BLaER1 treated with 17β-estradiol and CSF1 and Interleukin-3, amounts not matched to agents 10 nM and 100 nM (cell line): ENCODE measurements around the gene HOXB8.

Source experiments
- H3K27ac ChIP-seq, 11 experiments: shearing (Covaris generic); formaldehyde crosslinking; 2 replicates each; pipeline ENCODE4 v1.8.1; 2022
- H3K27me3 ChIP-seq, 11 experiments: shearing (Covaris generic); formaldehyde crosslinking; 2 replicates each; pipeline ENCODE4 v1.8.1; 2022
- H3K36me3 ChIP-seq, 11 experiments: shearing (Covaris generic); formaldehyde crosslinking; 2 replicates each; pipeline ENCODE4 v1.8.1; 2022
- H3K4me1 ChIP-seq, 10 experiments: shearing (Covaris generic); formaldehyde crosslinking; 2 replicates each; pipeline ENCODE4 v1.8.1; 2022
- H3K4me2 ChIP-seq, 11 experiments: shearing (Covaris generic); formaldehyde crosslinking; 2 replicates each; pipeline ENCODE4 v1.8.1; 2022
- H3K4me3 ChIP-seq, 10 experiments: shearing (Covaris generic); formaldehyde crosslinking; 2 replicates each; pipeline ENCODE4 v1.8.1; 2022
- H3K9ac ChIP-seq, 11 experiments: shearing (Covaris generic); formaldehyde crosslinking; 2 replicates each; pipeline ENCODE4 v1.8.1; 2022
- H3K9me3 ChIP-seq, 11 experiments: shearing (Covaris generic); formaldehyde crosslinking; replicated peaks in 1 of 11; 2 replicates each; pipeline ENCODE4 v1.8.1; 2022
- H4K20me1 ChIP-seq, 11 experiments: shearing (Covaris generic); formaldehyde crosslinking; 2 replicates each; pipeline ENCODE4 v1.8.1; 2022
- Cebpa-rat ChIP-seq, 11 experiments: shearing (Covaris generic); IDR thresholded peaks; 2 replicates each; pipeline ENCODE4 v1.8.1; 2022

The HOXB8 gene

DNA sequence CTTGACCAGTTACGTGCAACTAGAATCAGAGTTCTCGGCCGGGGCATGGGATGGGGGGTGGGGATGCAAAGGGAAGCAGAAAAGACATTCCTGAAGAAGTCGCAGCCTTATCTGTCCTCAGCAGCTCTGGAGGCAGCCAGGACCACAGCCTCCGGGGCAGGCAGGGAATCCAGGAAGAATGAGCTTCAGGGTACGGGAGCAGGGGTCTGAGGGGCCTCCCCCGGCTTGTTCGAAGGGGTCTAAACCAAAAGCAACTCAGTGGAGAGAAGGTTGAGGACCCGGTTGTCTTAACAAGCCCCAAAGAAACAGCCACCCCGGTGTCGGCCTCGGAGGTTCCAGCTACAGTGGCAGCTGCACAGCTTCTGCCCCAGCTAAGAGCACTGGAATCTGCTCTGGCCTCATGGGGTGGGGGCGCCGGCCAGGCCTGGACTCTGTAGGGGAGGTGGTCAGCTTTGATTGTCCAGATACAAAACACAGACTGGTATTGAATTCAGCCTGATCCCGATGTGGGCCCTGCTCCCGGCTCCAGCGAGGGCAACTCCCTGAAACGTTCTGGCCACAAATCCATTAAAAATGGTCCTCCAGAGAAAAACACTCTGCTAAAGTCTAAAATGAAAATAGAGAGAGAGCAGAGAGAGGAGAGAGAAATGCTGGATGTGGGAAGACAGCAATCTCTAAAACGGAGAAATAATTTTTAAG is 44.6 kb downstream of the HOXB8 start:
- H3K36me3 ChIP-seq, result no peaks in the 10 kb centered on the region
- no peak overlapping the region for H3K27ac ChIP-seq
- no peaks in the 10 kb centered on the region for H3K9me3 ChIP-seq
- H3K4me2 ChIP-seq, result no peak overlapping the region
- peaks cover 0 to 94% (median 51%) of the 10 kb centered on the region in 11 experiments; a peak in 16 of 22 replicates for H4K20me1 ChIP-seq
- H3K4me1 ChIP-seq, result no peaks in the 10 kb centered on the region
- H3K27me3 ChIP-seq, result peaks cover 100% of the 10 kb centered on the region in 11 experiments
- H3K9ac ChIP-seq, result no peak overlapping the region
- TF ChIP-seq Cebpa-rat (IDR thresholded peaks at IDR 0.05), result no peak
- no peak overlapping the region for H3K4me3 ChIP-seq

GRCh38 chr17:48569674-48570324 is 45.3 kb downstream of the HOXB8 start:
- peaks cover 100% of the 10 kb centered on the region in 11 experiments for H3K27me3 ChIP-seq
- no peaks in the 10 kb centered on the region for H3K9me3 ChIP-seq
- H4K20me1 ChIP-seq, result peaks cover 0 to 94% (median 57%) of the 10 kb centered on the region in 11 experiments; a peak in 16 of 22 replicates
- no peaks in the 10 kb centered on the region for H3K36me3 ChIP-seq
- H3K27ac ChIP-seq, result no peak overlapping the region
- H3K9ac ChIP-seq, result no peak overlapping the region
- H3K4me3 ChIP-seq, result no peak overlapping the region
- H3K4me1 ChIP-seq, result no peaks in the 10 kb centered on the region
- H3K4me2 ChIP-seq, result no peak overlapping the region
- no peak for TF ChIP-seq Cebpa-rat (IDR thresholded peaks at IDR 0.05)

- H3K9ac ChIP-seq, result no peak overlapping the region
- TF ChIP-seq Cebpa-rat (IDR thresholded peaks at IDR 0.05), result no peak
- no peak overlapping the region for H3K4me3 ChIP-seq
- no peak overlapping the region for H3K27ac ChIP-seq
- no peaks in the 10 kb centered on the region for H3K36me3 ChIP-seq
- H3K4me1 ChIP-seq, result no peaks in the 10 kb centered on the region
- H3K9me3 ChIP-seq, result no peaks in the 10 kb centered on the region
- peaks cover 0 to 89% (median 54%) of the 10 kb centered on the region in 11 experiments; a peak in 16 of 22 replicates for H4K20me1 ChIP-seq
- H3K27me3 ChIP-seq, result peaks cover 99 to 100% (median 100%) of the 10 kb centered on the region in 11 experiments
- H3K4me2 ChIP-seq, result no peak overlapping the region
These were observed 45.9 kb downstream of the HOXB8 start for GRCh38 chr17:48569240-48569582.

DNA sequence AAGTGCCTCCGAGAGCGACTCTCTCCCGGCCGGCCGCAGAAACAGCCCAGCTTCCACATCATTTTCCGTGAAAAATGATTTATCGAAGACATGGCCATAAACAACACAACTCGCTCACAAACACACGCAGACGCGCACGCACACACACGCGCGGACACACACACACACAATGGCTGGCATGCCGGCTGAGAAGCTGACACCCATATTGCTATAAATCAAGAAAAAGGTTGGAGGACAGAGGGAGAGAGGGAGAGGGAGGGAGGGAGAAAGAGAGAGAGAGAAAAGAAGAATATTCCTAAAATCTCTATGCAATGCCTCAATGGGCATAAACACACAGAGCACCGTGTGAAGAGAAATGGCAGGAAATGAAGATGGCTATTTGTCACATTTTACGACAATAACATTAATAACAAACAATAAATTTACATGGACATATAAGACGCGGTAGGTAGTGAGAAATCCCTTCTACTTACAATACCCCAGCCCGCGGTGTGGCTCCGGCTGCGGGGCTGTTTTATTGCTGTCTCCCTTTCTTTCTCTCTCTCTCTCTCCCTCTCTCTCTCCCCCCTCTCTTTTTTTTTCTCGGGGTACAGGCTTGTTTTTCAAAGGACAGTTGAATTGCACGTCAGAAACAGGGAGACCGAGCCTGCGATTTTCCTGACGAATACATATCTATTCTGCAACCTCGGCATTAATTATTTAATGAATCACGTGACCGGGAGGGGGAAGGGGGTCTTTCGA is 46.4 kb downstream of the HOXB8 start:
- Histone ChIP-seq H3K36me3 (no peaks in the 10 kb centered on the region), H3K4me3 (no peak overlapping the region), H3K9ac (no peak overlapping the region), H3K9me3 (no peaks in the 10 kb centered on the region), H4K20me1 (peaks cover 0 to 87% (median 51%) of the 10 kb centered on the region in 11 experiments; a peak in 16 of 22 replicates), H3K4me1 (no peaks in the 10 kb centered on the region), H3K27ac (no peak overlapping the region), H3K27me3 (peaks cover 99 to 100% (median 100%) of the 10 kb centered on the region in 11 experiments), H3K4me2 (no peak overlapping the region)
- TF ChIP-seq Cebpa-rat (IDR thresholded peaks at IDR 0.05), result no peak

DNA sequence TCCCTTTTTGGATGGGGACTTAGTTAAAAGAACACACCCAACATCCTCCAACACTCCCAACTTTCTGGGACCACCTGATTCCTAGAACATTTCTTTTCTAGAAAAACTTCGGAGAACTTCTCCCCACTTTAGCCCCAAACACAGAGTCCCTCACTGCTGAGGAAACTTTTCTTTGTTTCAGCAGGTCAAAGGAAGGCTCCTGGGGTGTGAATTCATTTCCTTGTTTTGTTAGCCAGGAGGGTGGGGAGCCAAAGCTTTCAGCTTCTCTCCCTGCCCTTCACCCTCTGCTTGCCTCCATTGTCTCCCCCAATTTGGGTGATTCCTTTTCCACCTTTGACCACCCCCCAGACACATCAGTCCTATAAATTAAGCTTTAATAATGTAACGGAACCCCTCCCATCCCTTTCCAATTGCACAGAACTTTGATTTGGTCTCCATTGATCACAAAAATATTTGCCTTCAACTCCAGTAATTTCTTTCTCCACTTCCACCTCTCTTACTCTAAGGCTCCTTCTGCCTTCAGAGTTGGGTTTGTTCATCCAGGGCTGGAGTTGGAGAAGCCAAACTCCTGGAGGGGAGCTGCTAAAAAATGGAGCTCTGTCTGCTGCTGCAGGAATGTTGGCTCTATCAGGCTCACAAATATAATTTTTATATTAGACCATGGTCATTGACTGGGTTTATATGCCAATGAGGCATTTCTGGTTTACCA is 47.3 kb downstream of the HOXB8 start:
- no peak for TF ChIP-seq Cebpa-rat (IDR thresholded peaks at IDR 0.05)
- H3K4me1 ChIP-seq, result no peaks in the 10 kb centered on the region
- H3K27me3 ChIP-seq, result peaks cover 99 to 100% (median 100%) of the 10 kb centered on the region in 11 experiments
- H3K27ac ChIP-seq, result no peak overlapping the region
- H3K9ac ChIP-seq, result no peak overlapping the region
- no peak overlapping the region for H3K4me3 ChIP-seq
- H3K4me2 ChIP-seq, result no peak overlapping the region
- no peaks in the 10 kb centered on the region for H3K9me3 ChIP-seq
- no peaks in the 10 kb centered on the region for H3K36me3 ChIP-seq
- peaks cover 0 to 83% (median 42%) of the 10 kb centered on the region in 11 experiments; a peak in 16 of 22 replicates for H4K20me1 ChIP-seq

GRCh38 chr17:48567209-48567608 is 47.9 kb downstream of the HOXB8 start:
- no peaks in the 10 kb centered on the region for H3K9me3 ChIP-seq
- no peak overlapping the region for H3K27ac ChIP-seq
- H4K20me1 ChIP-seq, result peaks cover 0 to 79% (median 36%) of the 10 kb centered on the region in 11 experiments; a peak in 16 of 22 replicates
- peaks cover 99 to 100% (median 100%) of the 10 kb centered on the region in 11 experiments for H3K27me3 ChIP-seq
- H3K36me3 ChIP-seq, result no peaks in the 10 kb centered on the region
- H3K9ac ChIP-seq, result no peak overlapping the region
- no peaks in the 10 kb centered on the region for H3K4me1 ChIP-seq
- H3K4me3 ChIP-seq, result no peak overlapping the region
- H3K4me2 ChIP-seq, result no peak overlapping the region
- no peak for TF ChIP-seq Cebpa-rat (IDR thresholded peaks at IDR 0.05)

DNA sequence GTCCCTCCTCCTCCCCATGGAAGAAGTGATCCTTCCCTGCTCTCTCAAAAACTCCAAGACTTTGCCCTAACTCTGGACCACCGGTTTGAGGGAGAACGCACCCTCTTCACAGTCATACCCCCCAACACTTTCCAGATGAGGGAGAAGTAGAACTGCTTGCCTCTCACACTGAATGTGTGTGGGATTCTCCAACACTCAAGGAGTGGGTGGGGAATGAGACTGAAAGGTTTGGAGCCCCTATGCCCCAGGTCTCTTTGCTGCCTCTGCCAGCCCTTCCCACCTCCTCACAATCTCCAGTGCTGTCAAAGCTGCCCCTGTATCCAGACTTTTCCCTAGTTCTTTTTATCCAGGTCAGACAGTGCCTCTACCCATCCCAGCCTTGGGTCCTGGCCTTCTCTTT is 48.4 kb downstream of the HOXB8 start:
- Histone ChIP-seq H3K4me1 (no peaks in the 10 kb centered on the region), H3K4me3 (no peak overlapping the region), H3K9me3 (no peaks in the 10 kb centered on the region), H3K9ac (no peak overlapping the region), H3K4me2 (no peak overlapping the region), H3K27ac (no peak overlapping the region), H3K27me3 (peaks cover 99 to 100% (median 100%) of the 10 kb centered on the region in 11 experiments), H3K36me3 (no peaks in the 10 kb centered on the region), H4K20me1 (peaks cover 0 to 76% (median 33%) of the 10 kb centered on the region in 11 experiments; a peak in 16 of 22 replicates)
- no peak for TF ChIP-seq Cebpa-rat (IDR thresholded peaks at IDR 0.05)

DNA sequence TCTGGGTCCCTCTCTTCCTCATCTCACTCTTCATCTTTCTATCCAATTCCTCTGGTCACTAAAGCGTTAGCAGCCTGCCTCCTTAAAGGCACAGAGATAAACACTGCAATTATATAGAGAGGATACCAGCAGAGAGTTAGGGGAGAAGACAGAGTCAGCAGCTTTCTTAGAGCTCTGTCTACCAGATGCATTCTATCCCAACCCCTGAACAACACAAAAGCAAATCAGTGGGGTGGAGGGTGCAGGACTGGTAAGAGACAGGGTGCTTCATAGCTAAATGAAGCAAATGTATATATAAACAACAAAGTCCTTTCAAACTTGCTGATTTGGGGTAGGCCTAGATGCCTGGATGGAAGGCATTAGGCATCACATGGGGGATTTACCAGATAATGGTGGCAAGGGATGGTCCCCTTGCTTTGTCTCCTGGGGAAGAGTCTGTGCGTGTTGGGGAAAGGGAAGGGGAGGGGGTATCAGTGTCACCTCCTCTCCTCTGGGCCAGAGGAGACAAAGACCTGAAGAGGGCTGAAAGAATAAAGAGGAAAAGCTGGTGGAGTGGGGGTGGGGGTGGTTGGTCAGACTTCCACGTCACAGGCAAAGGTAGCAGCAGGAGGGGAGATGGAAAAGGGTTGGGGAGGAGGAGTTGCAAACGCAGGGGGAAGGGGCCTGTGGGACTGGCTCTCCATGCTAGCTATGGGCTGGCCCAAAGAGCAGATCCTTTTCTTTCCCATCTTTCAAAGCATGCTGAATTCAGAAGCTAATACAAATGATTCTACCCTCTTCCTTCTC is 49.0 kb downstream of the HOXB8 start:
- H3K4me1 ChIP-seq, result no peaks in the 10 kb centered on the region
- no peak overlapping the region for H3K27ac ChIP-seq
- H3K9ac ChIP-seq, result no peak overlapping the region
- H3K36me3 ChIP-seq, result no peaks in the 10 kb centered on the region
- no peak overlapping the region for H3K4me2 ChIP-seq
- H3K27me3 ChIP-seq, result peaks cover 97 to 100% (median 100%) of the 10 kb centered on the region in 11 experiments
- TF ChIP-seq Cebpa-rat (IDR thresholded peaks at IDR 0.05), result no peak
- peaks cover 0 to 70% (median 31%) of the 10 kb centered on the region in 11 experiments; a peak in 16 of 22 replicates for H4K20me1 ChIP-seq
- H3K9me3 ChIP-seq, result no peaks in the 10 kb centered on the region
- no peak overlapping the region for H3K4me3 ChIP-seq
